GM21515 (cell line): ENCODE data around the gene UBE2L6.

Experiments used
- ATAC-seq: cut with Tn5 transposase; IDR thresholded peaks from one replicate; pipeline ENCODE4 v1.9.1; 2021; ENCODE audit not compliant: unreplicated experiment

Gene UBE2L6

GRCh38 chr11:57567515-57568329 is at the start of gene UBE2L6:
Gene UBE2L6, minus strand, starts transcription at chr11:57567672. Its CDS starts 61 bp downstream, at chr11:57567611.
- peak; percentile 54 for ATAC-seq

GRCh38 chr11:57616595-57616994 is 49.1 kb upstream of the UBE2L6 start:
- ATAC-seq = no peak

GRCh38 chr11:57615308-57615707 is 47.8 kb upstream of the UBE2L6 start:
- ATAC-seq = no peak

- ATAC-seq = no peak
These were observed 46.8 kb upstream of the UBE2L6 start for GRCh38 chr11:57614234-57614772.

- no peak for ATAC-seq
These were observed 42.7 kb upstream of the UBE2L6 start for GRCh38 chr11:57610170-57610569.

- no peak for ATAC-seq
These were observed 37.6 kb upstream of the UBE2L6 start for GRCh38 chr11:57605028-57605420.

- ATAC-seq = no peak
These were observed 37.0 kb upstream of the UBE2L6 start for GRCh38 chr11:57604296-57605027.

GRCh38 chr11:57601297-57601696 is 33.8 kb upstream of the UBE2L6 start:
- no peak for ATAC-seq

GRCh38 chr11:57599381-57599780 is 31.9 kb upstream of the UBE2L6 start:
- no peak for ATAC-seq

GRCh38 chr11:57598831-57599155 is 31.3 kb upstream of the UBE2L6 start:
- no peak for ATAC-seq

GRCh38 chr11:57597916-57598830 is 30.7 kb upstream of the UBE2L6 start:
- ATAC-seq = no peak

GRCh38 chr11:57597461-57597915 is 30.0 kb upstream of the UBE2L6 start, which contains the start of gene SERPING1:
Gene SERPING1, plus strand, starts transcription at chr11:57597685. Its CDS starts 586 bp downstream, at chr11:57598271.
- ATAC-seq = no peak

GRCh38 chr11:57596266-57596885 is 28.9 kb upstream of the UBE2L6 start:
- ATAC-seq = no peak

- ATAC-seq = no peak
These were observed 20.7 kb upstream of the UBE2L6 start for GRCh38 chr11:57588046-57588710.

GRCh38 chr11:57586711-57587245 is 19.3 kb upstream of the UBE2L6 start:
- ATAC-seq = no peak

- ATAC-seq = no peak
These were observed 17.8 kb upstream of the UBE2L6 start for GRCh38 chr11:57585301-57585700.

- no peak for ATAC-seq
These were observed 16.9 kb upstream of the UBE2L6 start for GRCh38 chr11:57584341-57584740.

- no peak for ATAC-seq
These were observed 6.6 kb upstream of the UBE2L6 start for GRCh38 chr11:57574061-57574460.

GRCh38 chr11:57571606-57572005 is 4.1 kb upstream of the UBE2L6 start:
- no peak for ATAC-seq
